Urothelium cell line (cell line): ENCODE measurements around the gene LARP4.
"Not testable (repeated sequence)": the region's sequence is repeated elsewhere in the genome, so short reads cannot be mapped to it uniquely, and the experiment has no call there.

ENCODE experiments used
- DNase-seq: peaks from one replicate; pipeline ENCODE4 v3.0.0; 2011; ENCODE audit warnings: low spot score, mixed read lengths
- FAIRE-seq: peaks from 2 replicates; lab custom pipeline; 2011; peaks lifted over from hg19 to GRCh38; lab: Jason Lieb, UNC

Gene LARP4

GRCh38 chr12:50521781-50522180, 121.1 kb downstream of the LARP4 start:
- not testable (repeated sequence) for FAIRE-seq, DNase-seq

GRCh38 chr12:50523772-50524171, 123.1 kb downstream of the LARP4 start:
- FAIRE-seq (no peak), DNase-seq (no peak)

- FAIRE-seq (no peak), DNase-seq (no peak)
These were observed 123.9 kb downstream of the LARP4 start for GRCh38 chr12:50524621-50525020.

GRCh38 chr12:50525422-50525821, 124.7 kb downstream of the LARP4 start:
- FAIRE-seq (no peak), DNase-seq (no peak)

- DNase-seq (no peak), FAIRE-seq (no peak)
These were observed 126.7 kb downstream of the LARP4 start for GRCh38 chr12:50527359-50527726.

- DNase-seq (no peak), FAIRE-seq (no peak)
These were observed 128.1 kb downstream of the LARP4 start for GRCh38 chr12:50528800-50529199.

- no peak for DNase-seq
- no peak for FAIRE-seq
These were observed 128.7 kb downstream of the LARP4 start for GRCh38 chr12:50529345-50529744.
